OCI-LY1 (cell line): ENCODE measurements around the gene RBMS3.

Experiments
- H2AFZ ChIP-seq: fragments of 200-600 bp; sonication (generic), shearing (Covaris generic); 2 replicates; pipeline ENCODE4 v1.6.0; 2014; ENCODE audit warnings: antibody characterized with exemption, mild to moderate bottlenecking, low read length
- H3F3A ChIP-seq: fragments of 200-600 bp; sonication (generic), shearing (Covaris generic); 2 replicates; pipeline ENCODE4 v1.6.0; 2014; ENCODE audit warnings: mild to moderate bottlenecking, antibody characterized with exemption, low read length, moderate library complexity; ENCODE audit not compliant: insufficient read depth
- H3K27ac ChIP-seq: fragments of 200-600 bp; sonication (generic); 2 replicates; pipeline ENCODE4 v1.5.1; 2014; ENCODE audit warnings: low read length, mixed run types, mild to moderate bottlenecking, low read depth; ENCODE audit not compliant: poor library complexity, severe bottlenecking
- H3K27me3 ChIP-seq: fragments of 200-600 bp; sonication (generic); 2 replicates; pipeline ENCODE4 v1.6.0; 2014; ENCODE audit warnings: antibody characterized with exemption, mild to moderate bottlenecking, low read length, moderate library complexity; ENCODE audit not compliant: insufficient read depth
- H3K36me3 ChIP-seq: fragments of 200-600 bp; sonication (generic); 2 replicates; pipeline ENCODE4 v1.6.1; 2014; ENCODE audit warnings: mild to moderate bottlenecking, antibody characterized with exemption, low read length, moderate library complexity, mixed read lengths; ENCODE audit not compliant: insufficient read depth
- H3K4me1 ChIP-seq: fragments of 200-600 bp; sonication (generic); 2 replicates; pipeline ENCODE4 v1.5.1; 2014; ENCODE audit warnings: mild to moderate bottlenecking, low read length, moderate library complexity; ENCODE audit not compliant: insufficient read depth, severe bottlenecking
- H3K4me2 ChIP-seq: fragments of 200-600 bp; sonication (generic), shearing (Covaris generic); 2 replicates; pipeline ENCODE4 v1.6.1; 2014; ENCODE audit warnings: low read length
- H3K4me3 ChIP-seq: fragments of 200-600 bp; sonication (generic); 2 replicates; pipeline ENCODE4 v1.5.1; 2014; ENCODE audit warnings: low read length, low read depth, mild to moderate bottlenecking, mixed read lengths; ENCODE audit not compliant: poor library complexity, severe bottlenecking
- H3K79me2 ChIP-seq: fragments of 200-600 bp; shearing (Covaris generic); 2 replicates; pipeline ENCODE4 v1.6.1; 2016; ENCODE audit warnings: mixed run types, low read length, mixed read lengths; ENCODE audit not compliant: insufficient read depth
- H3K9ac ChIP-seq: fragments of 200-600 bp; sonication (generic), shearing (Covaris generic); 2 replicates; pipeline ENCODE4 v1.6.1; 2014; ENCODE audit warnings: mild to moderate bottlenecking, low read length, mixed read lengths
- H3K9me2 ChIP-seq: fragments of 200-600 bp; sonication (generic), shearing (Covaris generic); 2 replicates; pipeline ENCODE4 v1.6.1; 2014; ENCODE audit warnings: low read depth, mild to moderate bottlenecking, low read length, mixed read lengths
- H3K9me3 ChIP-seq: fragments of 200-600 bp; shearing (Covaris generic); 2 replicates; pipeline ENCODE4 v1.6.1; 2014; ENCODE audit warnings: low read length, mixed read lengths
- H4K20me1 ChIP-seq: fragments of 200-600 bp; sonication (generic), shearing (Covaris generic); 2 replicates; pipeline ENCODE4 v1.6.0; 2016; ENCODE audit warnings: mild to moderate bottlenecking, low read length; ENCODE audit not compliant: insufficient read depth
- CTCF ChIP-seq: fragments of 200-600 bp; sonication (generic), shearing (Covaris generic); IDR thresholded peaks from 2 replicates; pipeline ENCODE4 v1.5.1; 2017; ENCODE audit warnings: mild to moderate bottlenecking, antibody characterized with exemption, low read length, moderate library complexity, mixed read lengths
- EZH2 ChIP-seq: fragments of 200-600 bp; sonication (generic), shearing (Covaris generic); IDR thresholded peaks from 2 replicates; pipeline ENCODE4 v1.8.0; 2017; ENCODE audit warnings: borderline replicate concordance, mixed run types, mild to moderate bottlenecking, antibody characterized with exemption, low read length, moderate library complexity, mixed read lengths

The RBMS3 gene

DNA sequence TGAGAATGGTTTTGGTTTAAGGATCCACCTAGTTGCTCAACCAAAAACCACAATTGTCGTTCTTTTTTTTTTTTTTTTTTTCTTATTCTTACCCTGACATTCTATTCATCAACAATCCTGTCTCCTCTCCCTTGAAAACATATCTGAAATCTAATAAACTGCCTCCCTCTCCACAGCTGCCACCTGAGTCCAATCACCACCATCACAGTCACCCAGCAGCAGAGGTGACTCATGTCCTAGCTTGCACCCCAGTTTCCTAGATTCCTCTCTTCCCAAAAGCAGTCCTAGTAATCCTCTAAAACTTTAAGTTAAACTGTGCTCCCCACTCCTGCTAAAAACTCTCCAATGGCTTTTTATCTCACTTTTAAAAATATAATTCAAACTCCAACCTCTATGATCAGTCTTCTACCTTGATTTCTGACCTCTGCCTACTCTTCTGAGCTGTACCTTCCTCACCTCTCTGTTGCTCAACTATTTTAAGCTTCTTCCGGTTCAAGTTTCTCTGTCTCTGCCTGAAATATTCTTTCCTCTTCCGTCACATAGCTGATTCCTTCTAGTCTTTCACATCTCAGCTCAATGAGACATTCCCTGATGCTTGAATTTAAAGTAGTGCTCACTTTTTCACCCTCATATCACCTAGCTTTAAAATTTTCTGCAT lies 33.7 kb upstream of the RBMS3 start:
- peak overlapping the region; percentile 36; the same call in 1 of the 2 replicates for H2AFZ ChIP-seq
- no peaks in the 10 kb centered on the region for H3F3A ChIP-seq
- H3K27ac ChIP-seq = no peak overlapping the region
- TF ChIP-seq CTCF = no peak
- TF ChIP-seq EZH2 = no peak
- H3K4me2 ChIP-seq = peak overlapping the region; percentile 16; the same call in 1 of the 2 replicates
- H3K9me2 ChIP-seq = no peaks in the 10 kb centered on the region
- H3K9ac ChIP-seq = no peak overlapping the region
- H3K9me3 ChIP-seq = no peaks in the 10 kb centered on the region
- H3K79me2 ChIP-seq = no peaks in the 10 kb centered on the region
- H3K4me1 ChIP-seq = peaks cover 23% of the 10 kb centered on the region
- H3K36me3 ChIP-seq = no peaks in the 10 kb centered on the region
- H3K27me3 ChIP-seq = no peaks in the 10 kb centered on the region
- H4K20me1 ChIP-seq = no peaks in the 10 kb centered on the region
- H3K4me3 ChIP-seq = no peak overlapping the region

DNA sequence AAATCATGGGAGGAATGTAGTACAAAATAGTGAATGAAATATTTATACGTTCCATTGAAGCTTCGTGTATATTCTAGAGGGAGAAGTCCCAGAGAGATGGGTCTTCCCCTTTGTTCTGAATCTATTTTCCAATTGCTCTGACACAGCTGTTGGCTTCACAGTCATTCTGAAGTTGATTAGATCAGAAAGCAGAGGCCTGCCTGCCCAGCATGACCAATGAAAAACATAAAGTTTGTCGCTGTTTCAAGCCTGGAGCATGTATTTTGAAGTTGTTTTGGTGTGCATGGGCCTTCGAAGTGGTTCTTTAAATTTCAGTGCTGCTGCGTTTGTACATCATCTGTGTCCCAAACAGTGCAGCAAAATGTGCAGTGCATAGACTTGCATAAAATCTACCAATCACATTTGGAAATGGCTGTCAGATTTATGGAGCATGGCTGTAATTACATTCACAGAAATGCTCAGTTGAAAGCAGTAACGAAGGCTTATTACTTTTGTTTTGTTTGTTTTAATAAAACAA lies 31.0 kb upstream of the RBMS3 start:
- Histone ChIP-seq H3K4me2 (no peak overlapping the region), H3K4me3 (no peak overlapping the region), H3K27ac (no peak overlapping the region), H3F3A (no peaks in the 10 kb centered on the region), H3K36me3 (no peaks in the 10 kb centered on the region), H3K9ac (no peak overlapping the region), H3K9me3 (no peaks in the 10 kb centered on the region), H2AFZ (0 out of 2 replicates have a peak overlapping the region, but pooled peaks have one; percentile 16), H4K20me1 (no peaks in the 10 kb centered on the region), H3K4me1 (peaks cover 23% of the 10 kb centered on the region), H3K9me2 (no peaks in the 10 kb centered on the region), H3K79me2 (no peaks in the 10 kb centered on the region), H3K27me3 (no peaks in the 10 kb centered on the region)
- TF ChIP-seq EZH2 = no peak
- no peak for TF ChIP-seq CTCF

DNA sequence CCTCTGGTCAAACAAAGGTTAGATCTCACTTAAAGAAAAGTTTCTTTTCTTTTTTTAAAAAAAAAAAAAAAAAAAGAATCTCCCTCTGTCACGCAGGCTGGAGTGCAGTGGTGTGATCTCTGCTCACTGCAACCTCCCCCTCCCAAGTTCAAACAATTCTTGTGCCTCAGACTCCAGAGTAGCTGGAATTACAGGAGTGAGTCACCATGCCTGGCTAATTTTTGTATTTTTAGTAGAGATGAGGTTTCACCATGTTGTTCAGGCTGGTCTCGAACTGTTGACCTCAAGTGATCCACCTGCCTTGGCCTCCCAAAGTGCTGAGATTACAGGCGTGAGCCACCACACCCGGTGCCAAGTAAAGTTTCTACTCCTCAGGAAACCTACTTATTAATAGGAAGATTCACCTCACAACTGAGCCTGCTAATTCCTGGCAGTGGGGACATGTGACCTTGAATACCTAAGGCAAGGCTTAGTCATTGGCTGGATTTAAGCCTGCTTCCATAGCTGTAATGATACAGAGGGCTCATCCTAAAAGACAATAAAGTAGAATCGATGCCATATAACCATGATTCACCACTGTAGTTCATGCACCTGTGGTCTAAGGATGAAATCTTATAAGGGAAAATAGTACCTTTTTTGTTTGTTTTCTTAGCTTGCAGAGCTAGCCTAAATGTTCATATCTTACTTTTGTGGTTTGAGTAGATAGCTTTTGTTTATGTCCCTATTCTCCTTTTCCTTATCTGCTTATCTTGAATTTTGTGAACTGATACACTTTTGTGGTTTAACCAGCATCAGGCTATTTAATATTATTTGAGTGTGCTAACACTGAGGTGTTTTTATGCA lies 24.8 kb upstream of the RBMS3 start:
- H3K4me1 ChIP-seq = no peaks in the 10 kb centered on the region
- H4K20me1 ChIP-seq = no peaks in the 10 kb centered on the region
- H3K27me3 ChIP-seq = no peaks in the 10 kb centered on the region
- H3F3A ChIP-seq = no peaks in the 10 kb centered on the region
- H3K9ac ChIP-seq = no peak overlapping the region
- H3K36me3 ChIP-seq = no peaks in the 10 kb centered on the region
- H3K79me2 ChIP-seq = no peaks in the 10 kb centered on the region
- H2AFZ ChIP-seq = no peak overlapping the region
- H3K9me2 ChIP-seq = no peaks in the 10 kb centered on the region
- no peak overlapping the region for H3K27ac ChIP-seq
- H3K4me2 ChIP-seq = no peak overlapping the region
- TF ChIP-seq EZH2 = no peak
- no peak for TF ChIP-seq CTCF
- no peak overlapping the region for H3K4me3 ChIP-seq
- H3K9me3 ChIP-seq = no peaks in the 10 kb centered on the region
